Thyroid gland (tissue), 4 donors: ENCODE measurements around the gene CIITA.

Experiments used
- CTCF ChIP-seq, 6 experiments: fragments of 200-600 bp in 3 of 6; fragments of 450-650 bp in 3 of 6; sonication (generic) in 3 of 6; IDR thresholded peaks; one replicate each; pipeline ENCODE4 v1.5.1; 2016 to 2019; ENCODE audit warnings: antibody characterized with exemption in 6 of 6, mild to moderate bottlenecking in 2 of 6, inconsistent platforms in 1 of 6, moderate library complexity in 1 of 6
- POLR2A ChIP-seq, 2 donors: fragments of 450-650 bp; IDR thresholded peaks; one replicate each; pipeline ENCODE4 v1.6.1; 2017; ENCODE audit warnings: antibody characterized with exemption in 2 of 2, mild to moderate bottlenecking in 2 of 2, moderate library complexity in 1 of 2

GRCh38 chr16:10897134-10897533, 20.1 kb downstream of the CIITA start:
- TF ChIP-seq CTCF (IDR thresholded peaks at IDR 0.05): no peak
- no peak for TF ChIP-seq POLR2A (IDR thresholded peaks at IDR 0.05)
